HT-29 (cell line): ENCODE results near the gene PLAAT5. TPM values are rescaled to one million over a fixed set of nuclear protein-coding genes. Genes with fewer than 3 reads are reported as not detected.
"Not testable (repeated sequence)": the region's sequence is repeated elsewhere in the genome, so short reads cannot be mapped to it uniquely, and the experiment has no call there.

ENCODE experiments used
- DNase-seq: peaks from one replicate; pipeline ENCODE4 v3.0.0-alpha.2; 2015; ENCODE audit warnings: low spot score
- total RNA-seq: library from RNA; depleted of rRNA; stranded (reverse); fragments of >200 nt; shearing (Covaris generic); gene quantifications from 2 replicates; pipeline ENCODE4 v1.2.3, GENCODE V29; 2014; rRNA removed

Gene PLAAT5, protein sequence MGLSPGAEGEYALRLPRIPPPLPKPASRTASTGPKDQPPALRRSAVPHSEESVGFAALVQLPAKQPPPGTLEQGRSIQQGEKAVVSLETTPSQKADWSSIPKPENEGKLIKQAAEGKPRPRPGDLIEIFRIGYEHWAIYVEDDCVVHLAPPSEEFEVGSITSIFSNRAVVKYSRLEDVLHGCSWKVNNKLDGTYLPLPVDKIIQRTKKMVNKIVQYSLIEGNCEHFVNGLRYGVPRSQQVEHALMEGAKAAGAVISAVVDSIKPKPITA
- 0.21 and 0.79 TPM in 2 replicates for total RNA-seq

- DNase-seq, result peak; percentile 26
These were observed at the start of gene PLAAT5 for GRCh38 chr11:63490551-63491239. PLAAT5 (minus strand) TSS chr11:63491167; CDS start chr11:63491034, 133 bp downstream.

DNA sequence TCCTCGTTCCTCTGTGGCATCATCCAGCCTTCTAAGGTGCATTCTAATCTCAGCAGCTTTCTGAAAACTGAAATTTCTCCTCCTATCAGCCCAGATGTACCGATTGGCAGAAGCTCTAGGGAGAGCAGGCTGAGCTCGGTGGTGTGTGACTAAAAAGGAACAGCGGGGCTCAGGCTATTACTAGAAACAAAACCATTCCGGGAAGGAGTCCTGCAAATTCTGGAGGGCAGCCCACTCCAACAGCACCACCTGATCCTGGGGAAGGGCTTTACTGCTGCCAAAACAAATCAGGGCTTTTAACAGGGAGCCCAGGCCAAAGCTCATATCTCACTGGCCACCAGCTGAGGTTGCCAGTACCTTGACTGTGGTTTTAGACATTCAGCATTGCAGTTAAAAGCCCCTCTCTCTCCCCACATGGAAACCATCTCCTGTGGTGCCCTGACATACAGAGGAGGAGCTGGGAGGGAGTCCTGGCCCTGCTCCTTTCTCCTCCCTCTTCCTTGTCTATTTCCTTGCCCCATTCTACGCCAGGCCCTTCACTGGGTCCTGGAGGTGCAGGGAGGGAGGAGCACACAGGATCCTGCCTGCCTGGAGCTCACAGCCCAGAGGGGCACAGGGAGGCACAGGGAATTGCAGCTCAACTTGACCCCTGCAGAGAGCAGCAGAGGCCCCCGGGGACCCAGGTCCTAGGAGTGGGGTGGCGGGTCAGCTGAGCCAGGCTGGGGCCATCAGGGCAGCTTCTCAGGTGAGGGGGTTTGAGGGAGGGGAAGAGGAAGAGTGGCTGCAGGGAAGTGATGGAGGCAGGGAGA lies 46.5 kb upstream of the PLAAT5 start:
- DNase-seq, result peak; percentile 23

DNA sequence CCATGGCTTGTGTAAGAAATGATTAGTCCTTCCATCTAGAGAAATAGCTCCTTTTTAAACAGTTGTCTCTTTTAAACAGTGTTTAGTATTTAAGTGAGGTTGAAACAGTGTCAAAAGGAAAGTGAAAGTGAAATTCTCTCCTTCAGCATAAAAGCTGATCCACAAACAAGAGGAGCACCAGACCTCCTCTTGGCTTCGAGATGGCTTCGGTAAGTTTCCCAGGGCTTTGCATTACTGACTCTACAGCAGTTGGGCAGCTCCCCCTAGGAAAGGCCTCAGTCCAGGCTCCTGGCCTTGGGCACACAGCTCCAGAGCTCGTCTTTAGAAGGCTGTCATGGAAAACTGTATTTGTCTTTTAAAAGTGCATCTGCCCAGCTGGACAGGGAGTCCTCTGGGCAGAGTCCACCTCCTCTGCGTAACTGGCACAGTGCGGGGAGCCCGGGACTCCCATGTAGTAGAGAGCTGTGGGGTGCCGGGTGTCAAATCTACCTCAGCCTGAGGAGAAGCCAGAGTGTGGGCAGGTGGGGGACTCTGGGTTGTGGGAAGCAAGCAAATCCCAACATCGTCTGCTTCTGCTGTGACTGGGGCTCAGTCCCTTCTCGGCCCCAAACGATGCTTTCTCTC lies 45.8 kb upstream of the PLAAT5 start, which contains the start of gene PLAAT4:
PLAAT4 (plus strand) TSS at position 140 of the 624 bp plus-strand sequence; CDS start at position 201, 61 bp downstream.
- peak; percentile 72 for DNase-seq

DNA sequence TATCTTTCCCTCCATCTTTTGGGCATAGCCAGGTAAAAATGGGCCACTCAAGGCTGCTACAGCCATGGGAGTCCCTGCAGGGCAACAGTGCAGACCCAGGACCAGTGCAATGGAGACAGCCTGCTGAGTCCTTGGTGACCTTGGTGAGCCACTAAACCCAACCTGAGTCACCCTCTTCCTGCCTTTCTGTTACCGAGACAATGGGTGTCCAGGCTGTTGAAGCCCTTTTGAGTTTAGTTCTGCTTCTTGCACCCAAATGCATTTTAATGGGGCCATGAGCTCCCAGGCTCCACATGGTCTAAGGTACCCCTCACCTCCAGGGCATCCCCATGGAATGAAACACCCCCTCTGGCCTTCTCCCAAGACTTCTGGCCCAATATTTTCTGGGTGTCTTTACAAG lies 44.8 kb upstream of the PLAAT5 start:
- no peak for DNase-seq

DNA sequence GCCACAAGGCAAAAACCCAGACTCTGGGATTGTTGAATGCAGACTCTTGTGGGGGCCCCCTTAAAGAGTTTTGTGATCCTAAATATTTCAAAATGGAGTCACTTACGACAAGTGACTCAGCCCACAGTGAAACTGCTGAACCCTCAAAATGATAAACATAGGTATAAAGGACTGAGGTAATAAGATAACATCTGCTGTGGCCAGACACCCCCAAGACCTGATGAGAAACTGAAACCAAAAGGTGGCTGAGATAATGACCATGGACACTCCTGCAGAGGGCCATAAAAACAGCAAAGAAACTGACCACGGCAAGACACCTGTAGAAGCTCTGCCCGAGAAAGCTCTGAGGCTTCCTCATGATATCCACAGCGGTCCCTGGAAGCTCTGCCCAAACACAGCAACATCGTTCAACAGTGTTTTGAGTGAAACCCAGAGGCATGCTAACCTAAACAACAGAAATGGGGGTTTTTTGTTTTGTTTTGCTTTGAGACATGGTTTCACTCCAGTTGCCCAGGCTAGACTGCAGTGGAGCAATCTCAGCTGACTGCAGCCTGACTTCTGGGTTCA lies 44.0 kb upstream of the PLAAT5 start:
- no peak for DNase-seq

GRCh38 chr11:63534076-63534475 lies 43.1 kb upstream of the PLAAT5 start:
- DNase-seq, result no peak

DNA sequence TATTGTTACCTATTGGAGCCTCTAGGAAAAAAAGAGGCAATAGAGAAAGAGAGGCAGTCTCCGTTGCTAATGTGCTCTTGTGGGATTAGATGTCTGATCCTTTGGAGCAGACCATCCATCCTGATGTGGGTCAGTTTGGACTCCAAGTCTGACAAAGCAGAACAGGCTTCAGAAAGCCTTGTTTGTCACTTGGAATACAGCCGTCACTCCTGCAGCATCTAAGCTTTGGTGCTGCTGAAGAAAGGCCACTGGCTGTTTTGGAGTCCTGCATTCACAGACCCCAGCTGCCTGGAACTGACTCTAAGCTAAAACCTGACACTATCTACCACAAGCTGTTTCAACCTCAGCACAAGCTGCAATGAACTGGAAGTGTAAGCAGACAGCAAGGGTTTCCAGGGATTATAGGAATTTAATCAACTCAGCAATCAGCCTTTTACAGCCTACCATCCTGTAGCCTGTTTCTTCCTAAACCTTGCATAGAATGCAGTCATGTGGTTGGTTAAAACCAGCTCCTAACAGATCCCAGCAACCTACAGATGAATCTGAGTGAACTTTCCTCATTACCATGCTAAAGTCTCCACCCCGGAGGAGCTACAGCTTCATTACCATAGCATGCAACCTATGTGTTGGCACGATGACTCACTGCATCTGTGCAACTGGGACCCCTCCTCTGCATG lies 42.0 kb upstream of the PLAAT5 start:
- peak; percentile 49 for DNase-seq

DNA sequence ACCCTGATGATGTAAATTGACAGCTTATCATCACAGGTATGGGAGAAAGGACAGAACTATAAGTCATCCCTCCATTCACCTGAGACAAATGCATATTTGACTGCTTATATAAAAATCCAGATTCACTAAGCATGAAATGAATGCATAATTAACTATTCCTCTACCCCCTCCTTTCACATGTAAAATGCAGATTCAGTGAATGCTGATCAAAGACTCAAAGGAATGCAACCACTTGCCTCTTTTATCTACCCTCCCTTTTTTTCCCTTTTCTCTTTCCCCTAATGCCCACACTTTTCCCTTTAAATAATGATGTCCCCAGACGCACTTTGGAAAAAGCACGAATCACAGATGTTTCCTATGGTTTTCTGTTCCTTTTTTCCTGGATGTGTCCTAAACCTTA lies 41.1 kb upstream of the PLAAT5 start:
- DNase-seq, result peak; percentile 16

- peak; percentile 90 for DNase-seq
These were observed 40.3 kb upstream of the PLAAT5 start for GRCh38 chr11:63531074-63531792.

- peak; percentile 15 for DNase-seq
These were observed 39.1 kb upstream of the PLAAT5 start for GRCh38 chr11:63530021-63530420.

- DNase-seq, result not testable (repeated sequence)
These were observed 38.4 kb upstream of the PLAAT5 start for GRCh38 chr11:63529373-63529772.

DNA sequence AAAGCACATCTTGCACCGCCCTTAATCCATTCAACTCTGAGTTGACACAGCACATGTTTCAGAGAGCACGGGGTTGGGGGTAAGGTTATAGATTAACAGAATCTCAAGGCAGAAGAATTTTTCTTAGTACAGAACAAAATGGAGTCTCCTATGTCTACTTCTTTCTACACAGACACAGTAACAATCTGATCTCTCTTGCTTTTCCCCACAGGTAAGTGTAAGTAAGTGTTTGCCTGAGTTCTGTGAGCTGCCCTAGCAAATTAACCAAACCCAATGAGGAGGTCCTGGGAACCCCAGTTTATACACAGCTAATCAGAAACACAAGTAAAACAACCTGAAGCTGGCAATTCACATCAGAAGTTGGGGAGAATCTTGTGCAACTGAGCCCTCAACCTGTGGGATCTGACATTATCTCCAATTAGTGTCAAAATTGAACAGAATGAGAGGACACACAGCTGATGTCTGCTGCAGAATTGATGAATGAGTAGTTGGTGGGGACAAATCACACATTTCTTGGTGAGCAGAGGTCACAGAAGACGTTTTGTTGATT lies 37.8 kb upstream of the PLAAT5 start:
- DNase-seq, result peak; percentile 78

DNA sequence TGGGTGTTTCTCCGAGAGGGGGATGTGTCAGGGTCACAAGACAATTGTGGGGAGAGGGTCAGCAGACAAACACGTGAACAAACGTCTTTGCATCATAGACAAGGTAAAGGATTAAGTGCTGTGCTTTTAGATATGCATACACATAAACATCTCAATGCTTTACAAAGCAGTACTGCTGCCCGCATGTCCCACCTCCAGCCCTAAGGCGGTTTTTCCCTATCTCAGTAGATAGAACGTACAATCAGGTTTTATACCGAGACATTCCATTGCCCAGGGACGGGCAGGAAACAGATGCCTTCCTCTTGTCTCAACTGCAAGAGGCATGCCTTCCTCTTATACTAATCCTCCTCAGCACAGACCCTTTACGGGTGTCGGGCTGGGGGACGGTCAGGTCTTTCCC lies 37.2 kb upstream of the PLAAT5 start:
- not testable (repeated sequence) for DNase-seq

DNA sequence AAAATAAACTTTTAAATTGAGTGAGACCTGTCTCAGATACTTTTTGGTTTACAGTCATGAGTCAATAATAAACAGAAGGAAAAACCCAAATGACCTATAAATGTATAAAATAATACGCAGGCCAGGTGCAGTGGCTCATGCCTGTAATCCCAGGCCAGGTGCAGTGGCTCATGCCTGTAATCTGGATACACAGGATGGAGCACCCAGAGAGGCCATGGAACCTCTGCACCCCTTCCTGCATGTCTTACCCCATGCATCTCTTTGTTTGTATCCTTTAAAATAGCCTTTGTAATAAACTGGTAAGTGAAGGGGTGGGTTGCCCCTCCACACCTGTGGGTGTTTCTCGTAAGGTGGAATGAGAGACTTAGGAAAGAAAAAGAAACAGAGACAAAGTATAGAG lies 36.7 kb upstream of the PLAAT5 start:
- DNase-seq, result peak; percentile 22

- peak; percentile 68 for DNase-seq
These were observed 32.2 kb upstream of the PLAAT5 start for GRCh38 chr11:63523151-63523550.

- peak; percentile 23 for DNase-seq
These were observed 30.9 kb upstream of the PLAAT5 start for GRCh38 chr11:63521896-63522295.

- no peak for DNase-seq
These were observed 29.7 kb upstream of the PLAAT5 start for GRCh38 chr11:63520606-63521170.

GRCh38 chr11:63518548-63518947 lies 27.6 kb upstream of the PLAAT5 start:
- no peak for DNase-seq

DNA sequence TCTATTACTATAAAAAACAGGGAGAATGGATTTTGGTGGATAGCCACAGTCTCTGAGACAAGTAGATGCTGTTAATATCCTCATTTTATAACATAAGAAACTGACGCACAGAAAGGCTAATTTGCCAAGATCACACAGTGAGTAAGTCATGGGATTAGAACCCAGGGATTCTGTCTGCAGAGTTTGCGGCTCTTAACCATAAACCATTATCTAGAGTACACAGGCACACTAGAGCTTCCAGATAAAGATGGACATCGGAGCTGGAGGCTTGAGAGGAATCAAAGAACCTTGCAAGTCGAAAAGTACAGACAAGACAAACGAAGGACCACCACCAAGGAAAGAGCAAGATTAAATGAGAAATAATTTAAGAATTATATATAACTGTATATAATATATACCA lies 26.2 kb upstream of the PLAAT5 start:
- no peak for DNase-seq
